Fibroblast of gingiva (primary cell): Measurements from ENCODE around the gene ADSL.
"Not testable (repeated sequence)": the region's sequence is repeated elsewhere in the genome, so short reads cannot be mapped to it uniquely, and the experiment has no call there.

ENCODE experiments used
- DNase-seq: peaks from one replicate; pipeline ENCODE4 v3.0.0-alpha.2; 2011; ENCODE audit warnings: low read depth

The ADSL gene

DNA sequence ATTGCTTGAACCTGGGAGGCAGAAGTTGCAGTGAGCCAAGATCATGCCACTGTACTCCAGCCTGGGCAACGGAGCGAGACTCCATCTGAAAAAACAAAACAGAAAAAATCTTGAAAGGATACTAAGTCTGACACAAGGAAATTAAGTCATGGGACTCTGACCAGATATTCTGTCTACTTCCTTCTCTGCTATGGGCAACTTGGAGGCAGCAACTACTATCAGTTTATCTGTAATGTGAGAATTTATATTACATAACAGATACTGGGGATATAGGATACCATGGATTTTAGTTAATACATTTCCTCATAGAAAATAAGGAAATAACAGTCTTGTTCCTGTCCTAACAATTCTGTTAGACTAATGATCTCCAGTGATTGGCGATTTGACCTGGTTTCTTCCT lies 22.5 kb downstream of the ADSL start:
- DNase-seq: no peak

- no peak for DNase-seq
Measured at GRCh38 chr22:40374567-40374966, 28.3 kb downstream of the ADSL start.

DNA sequence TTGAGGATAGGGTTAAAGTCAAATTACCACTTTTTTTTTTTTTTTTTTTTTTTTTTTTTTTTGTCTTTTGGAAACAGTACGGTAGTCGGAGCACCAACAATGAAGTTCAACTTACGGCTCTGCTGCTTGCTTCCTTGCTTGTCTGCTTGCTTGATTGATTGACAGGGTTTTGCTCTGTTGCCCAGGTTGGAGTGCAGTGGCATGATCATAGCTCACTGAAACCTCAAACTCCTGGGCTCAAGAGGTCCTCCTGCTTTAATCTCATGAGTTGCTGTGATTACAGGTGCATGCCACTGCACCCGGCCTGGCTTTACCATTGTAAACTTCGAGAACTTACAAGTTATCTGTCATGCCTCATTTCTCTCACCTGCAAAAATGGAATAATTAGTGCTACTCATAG lies 29.8 kb downstream of the ADSL start:
- DNase-seq: no peak

- DNase-seq: no peak
Measured at GRCh38 chr22:40377931-40378330, 31.6 kb downstream of the ADSL start.

DNA sequence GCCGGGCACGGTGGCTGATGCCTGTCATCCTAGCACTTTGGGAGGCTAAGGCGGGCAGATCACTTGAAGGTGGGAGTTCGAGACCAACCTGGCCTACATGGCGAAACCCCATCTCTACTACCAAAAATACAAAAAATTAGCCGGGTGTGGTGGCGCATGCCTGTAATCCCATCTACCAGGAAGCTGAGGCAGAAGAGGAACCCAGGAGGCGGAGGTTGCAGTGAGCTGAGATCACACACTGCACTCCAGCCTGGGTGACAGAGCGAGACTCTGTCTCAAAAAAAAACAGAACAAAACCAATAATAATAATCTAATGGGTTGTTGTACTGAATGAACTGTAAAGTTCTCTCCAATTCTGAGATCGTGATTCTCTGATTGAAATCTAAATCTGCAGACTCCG lies 32.1 kb downstream of the ADSL start:
- DNase-seq: not testable (repeated sequence)

DNA sequence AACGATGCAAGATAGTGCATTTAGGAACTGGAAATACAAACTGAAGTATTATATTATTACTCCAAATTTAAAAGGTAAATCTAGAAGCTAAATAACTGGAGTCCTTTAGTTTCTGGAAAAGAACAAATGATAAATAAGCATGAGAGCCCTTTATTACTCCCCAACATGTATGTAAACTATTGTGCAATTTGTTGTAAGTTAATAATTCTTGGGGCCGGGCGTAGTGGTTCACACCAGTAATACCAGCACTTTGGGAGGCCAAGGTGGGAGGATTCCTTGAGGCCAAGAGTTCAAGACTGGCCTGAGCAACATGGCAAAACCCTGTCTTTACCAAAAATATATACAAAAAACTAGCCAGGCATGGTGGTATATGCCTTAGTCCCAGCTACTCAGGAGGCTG lies 35.2 kb downstream of the ADSL start:
- no peak for DNase-seq

DNA sequence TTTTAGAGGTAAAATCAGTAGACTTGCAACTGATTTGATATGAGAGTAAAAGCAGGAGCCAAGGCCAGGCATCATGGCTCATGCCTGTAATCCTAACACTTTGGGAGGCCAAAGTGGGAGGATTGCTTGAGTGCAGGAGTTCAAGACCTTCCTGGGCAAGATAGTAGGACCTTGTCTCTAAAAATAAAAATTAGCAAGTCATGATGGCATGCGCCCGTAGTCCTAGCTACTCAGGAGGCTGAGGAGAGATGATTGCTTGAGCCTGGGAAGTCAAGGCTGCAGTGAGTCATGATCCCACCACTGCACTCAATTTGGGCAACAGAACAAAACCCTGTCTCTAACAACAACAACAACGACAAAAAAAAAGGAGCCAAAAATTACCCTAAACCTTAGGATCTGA lies 37.6 kb downstream of the ADSL start:
- DNase-seq: peak; percentile 21

GRCh38 chr22:40385036-40385782 lies 38.9 kb downstream of the ADSL start:
- no peak for DNase-seq

DNA sequence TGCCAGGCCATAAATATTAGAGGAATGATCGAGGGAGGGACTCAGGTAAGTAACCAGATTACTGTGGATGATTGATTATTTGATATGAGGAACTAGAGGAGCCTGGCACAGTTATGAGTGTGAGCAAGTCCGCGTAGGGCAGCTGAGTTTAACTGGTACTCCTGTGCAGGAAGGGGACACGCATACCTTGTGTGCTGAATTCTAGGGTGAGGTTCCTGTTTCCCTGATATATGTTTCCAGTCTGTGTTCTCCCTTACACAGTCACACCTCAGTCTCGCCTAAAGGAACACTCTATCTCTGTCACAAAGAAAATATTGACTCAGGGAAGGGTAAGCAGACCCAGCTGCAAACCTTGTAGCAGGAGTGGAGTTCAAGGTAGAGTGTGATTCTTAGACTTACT lies 41.4 kb downstream of the ADSL start:
- DNase-seq: no peak

- DNase-seq: no peak
Measured at GRCh38 chr22:40388231-40388630, 41.9 kb downstream of the ADSL start.

DNA sequence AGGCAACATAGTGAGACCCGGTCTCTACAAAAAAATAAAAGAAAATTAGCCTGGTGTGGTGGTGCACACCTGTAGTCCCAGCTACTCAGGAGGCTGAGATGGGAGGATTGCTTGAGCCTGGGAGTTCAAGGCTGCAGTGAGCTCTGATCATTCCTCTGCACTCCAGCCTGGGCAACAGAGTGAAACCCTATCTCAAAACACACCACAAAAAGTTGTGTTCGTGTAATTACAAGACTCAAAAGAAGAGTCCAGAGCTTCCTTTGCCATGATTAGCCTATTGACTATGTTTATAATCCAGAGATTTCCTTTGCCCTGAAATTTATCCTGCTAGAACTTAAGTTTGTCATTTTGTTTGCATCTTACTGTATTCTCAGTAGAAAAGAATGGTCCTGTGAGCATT lies 45.1 kb downstream of the ADSL start:
- DNase-seq: no peak

- DNase-seq: no peak
Measured at GRCh38 chr22:40392618-40393017, 46.3 kb downstream of the ADSL start.

GRCh38 chr22:40394607-40395006 lies 48.3 kb downstream of the ADSL start:
- no peak for DNase-seq

DNA sequence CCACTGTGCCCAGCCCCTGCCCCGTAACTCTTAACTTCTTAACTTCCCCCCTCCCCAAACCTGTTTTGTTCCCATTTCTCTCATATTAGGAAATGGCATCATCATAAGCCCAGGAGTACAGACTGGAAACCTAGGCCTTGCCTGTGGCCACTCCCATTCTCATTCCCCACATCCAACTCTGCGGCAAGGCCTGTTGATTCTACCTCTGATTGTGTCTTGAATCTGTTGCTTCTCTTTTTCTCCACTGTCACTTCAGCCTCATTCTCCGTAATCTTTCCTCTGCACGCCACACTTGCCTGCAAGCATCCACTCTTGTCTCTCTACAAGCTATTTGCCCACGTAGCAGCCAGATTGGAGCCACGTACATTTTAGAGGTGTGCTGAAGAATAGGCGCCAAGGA lies 49.3 kb downstream of the ADSL start:
- no peak for DNase-seq

GRCh38 chr22:40396882-40397281 lies 50.6 kb downstream of the ADSL start:
- no peak for DNase-seq

GRCh38 chr22:40397396-40397795 lies 51.1 kb downstream of the ADSL start:
- no peak for DNase-seq

GRCh38 chr22:40399621-40400020 lies 53.3 kb downstream of the ADSL start:
- no peak for DNase-seq

- no peak for DNase-seq
Measured at GRCh38 chr22:40400159-40400558, 53.9 kb downstream of the ADSL start.

GRCh38 chr22:40401532-40401931 lies 55.2 kb downstream of the ADSL start:
- no peak for DNase-seq

DNA sequence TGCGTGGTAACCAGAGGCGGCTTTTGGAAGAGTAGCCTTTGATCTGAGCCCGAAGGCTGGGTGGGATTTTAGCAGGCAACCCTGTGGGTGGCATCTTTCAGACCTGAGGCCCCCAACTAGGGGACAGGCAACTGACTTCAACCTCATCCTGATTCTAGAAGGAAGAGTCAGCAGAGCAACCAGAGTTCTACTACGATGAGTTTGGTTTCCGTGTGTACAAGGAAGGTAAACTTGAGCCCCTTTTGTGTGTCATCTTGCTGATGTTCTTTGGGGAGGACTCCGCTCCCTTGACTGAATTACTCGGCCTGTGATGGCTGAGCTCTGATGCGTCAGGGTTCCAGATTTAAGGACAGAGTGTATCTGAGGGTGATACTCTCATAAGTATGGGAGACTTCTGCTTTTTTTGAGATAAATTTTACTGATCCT lies 55.7 kb downstream of the ADSL start:
- no peak for DNase-seq

- no peak for DNase-seq
Measured at GRCh38 chr22:40403141-40403540, 56.8 kb downstream of the ADSL start.

DNA sequence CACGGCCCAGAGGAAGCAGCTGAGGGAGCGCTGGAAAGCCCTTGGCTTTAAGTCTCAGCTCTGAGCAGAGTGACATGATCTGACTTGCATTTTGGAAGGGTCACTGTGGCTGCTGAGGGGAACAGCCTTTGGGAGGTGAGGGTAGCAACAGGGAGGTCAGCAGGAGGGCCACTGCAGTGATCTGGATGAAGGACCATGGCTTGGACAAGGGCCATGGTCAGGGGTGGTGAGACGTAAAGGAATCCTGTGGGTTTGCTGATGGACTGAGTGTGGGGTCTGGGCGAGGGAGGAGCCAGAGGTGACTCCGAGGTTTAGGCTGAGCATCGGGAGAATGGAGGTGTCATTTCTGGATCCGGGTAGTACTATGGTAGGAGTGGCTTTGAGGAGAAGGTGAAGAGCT lies 57.4 kb downstream of the ADSL start:
- DNase-seq: no peak

- DNase-seq: no peak
Measured at GRCh38 chr22:40404251-40405177, 58.2 kb downstream of the ADSL start.
